NCI-H1694 treated with DMSO at 0.1 percent for 48 hours (cell line): Measurements from ENCODE around the gene LATS2.
"Not testable (repeated sequence)": the region's sequence is repeated elsewhere in the genome, so short reads cannot be mapped to it uniquely, and the experiment has no call there.

Experiments used
- DNase-seq: peaks from one replicate; lab custom pipeline; 2025; lab: John Stamatoyannopoulos, UW

The LATS2 gene

DNA sequence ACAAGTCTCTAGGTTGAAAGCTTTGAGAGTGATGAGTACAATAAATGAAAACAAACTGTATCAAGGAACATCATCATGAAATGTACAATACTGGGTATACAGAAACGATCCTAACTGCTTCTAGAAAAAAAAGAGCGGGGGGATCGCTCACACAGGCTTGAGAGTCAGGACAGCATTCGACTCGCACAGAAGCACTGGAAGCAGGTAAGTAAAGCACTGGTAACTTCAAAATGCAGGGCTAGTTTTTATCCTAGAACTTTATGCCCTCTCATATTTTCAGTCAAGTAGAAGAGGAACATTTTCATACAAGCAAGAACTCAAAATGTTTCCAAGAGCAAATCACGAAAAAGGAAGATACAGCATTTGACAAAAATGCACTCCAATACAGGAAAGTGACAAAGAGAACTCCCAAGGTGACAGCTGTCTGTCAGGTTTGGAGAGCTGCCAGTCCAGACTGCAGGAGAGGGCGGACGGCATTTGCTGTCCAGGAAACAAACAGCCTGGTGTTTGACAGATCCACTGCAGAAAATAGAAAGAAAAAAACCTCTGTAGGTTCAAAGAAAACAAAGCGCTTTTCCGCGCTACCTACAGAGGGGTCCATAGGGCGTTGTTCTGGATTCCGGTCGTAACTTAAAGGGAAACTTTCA is 100.6 kb downstream of the LATS2 start:
- DNase-seq = peak; percentile 41

DNA sequence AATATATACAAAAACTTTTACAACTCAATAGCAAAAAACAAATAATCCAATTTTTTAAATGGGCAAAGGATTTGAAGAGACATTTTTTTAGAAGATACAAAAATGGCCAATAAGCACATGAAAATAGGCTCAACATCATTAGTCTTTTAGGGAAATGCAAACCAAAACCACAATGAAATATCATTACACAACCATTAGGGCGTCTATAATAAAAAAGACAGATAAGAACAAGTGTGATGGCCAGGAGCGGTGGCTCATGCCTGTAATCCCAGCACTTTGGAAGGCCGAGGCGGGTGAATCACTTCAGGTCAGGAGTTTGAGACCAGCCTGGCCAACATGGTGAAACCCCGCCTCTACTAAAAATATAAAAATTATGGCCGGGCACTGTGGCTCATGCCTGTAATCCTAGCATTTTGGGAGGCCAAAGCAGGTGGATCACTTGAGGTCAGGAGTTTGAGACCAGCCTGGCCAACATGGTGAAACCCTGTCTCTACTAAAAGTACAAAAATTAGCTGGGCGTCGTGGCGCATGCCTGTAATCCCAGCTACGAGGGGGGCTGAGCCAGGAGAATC is 104.3 kb downstream of the LATS2 start:
- not testable (repeated sequence) for DNase-seq

DNA sequence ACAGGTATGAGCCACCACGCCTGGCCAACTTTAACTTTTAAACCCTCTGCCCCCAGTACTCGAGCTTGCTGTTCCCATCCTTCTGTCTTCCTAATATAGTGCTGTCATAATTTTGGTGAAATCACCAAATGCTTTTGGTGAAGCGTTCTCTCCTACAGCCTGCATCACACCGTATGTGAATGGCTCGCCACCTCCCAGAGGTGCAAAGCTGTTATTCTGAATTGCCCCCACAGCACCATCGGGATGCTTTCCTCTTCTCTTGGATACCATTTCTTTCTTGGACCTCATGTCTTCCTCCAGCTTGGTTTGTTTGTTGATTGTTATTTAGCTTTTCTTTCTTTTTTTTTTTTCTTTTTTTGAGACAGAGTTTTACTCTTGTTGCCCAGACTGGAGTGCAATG is 105.9 kb downstream of the LATS2 start:
- DNase-seq = no peak

DNA sequence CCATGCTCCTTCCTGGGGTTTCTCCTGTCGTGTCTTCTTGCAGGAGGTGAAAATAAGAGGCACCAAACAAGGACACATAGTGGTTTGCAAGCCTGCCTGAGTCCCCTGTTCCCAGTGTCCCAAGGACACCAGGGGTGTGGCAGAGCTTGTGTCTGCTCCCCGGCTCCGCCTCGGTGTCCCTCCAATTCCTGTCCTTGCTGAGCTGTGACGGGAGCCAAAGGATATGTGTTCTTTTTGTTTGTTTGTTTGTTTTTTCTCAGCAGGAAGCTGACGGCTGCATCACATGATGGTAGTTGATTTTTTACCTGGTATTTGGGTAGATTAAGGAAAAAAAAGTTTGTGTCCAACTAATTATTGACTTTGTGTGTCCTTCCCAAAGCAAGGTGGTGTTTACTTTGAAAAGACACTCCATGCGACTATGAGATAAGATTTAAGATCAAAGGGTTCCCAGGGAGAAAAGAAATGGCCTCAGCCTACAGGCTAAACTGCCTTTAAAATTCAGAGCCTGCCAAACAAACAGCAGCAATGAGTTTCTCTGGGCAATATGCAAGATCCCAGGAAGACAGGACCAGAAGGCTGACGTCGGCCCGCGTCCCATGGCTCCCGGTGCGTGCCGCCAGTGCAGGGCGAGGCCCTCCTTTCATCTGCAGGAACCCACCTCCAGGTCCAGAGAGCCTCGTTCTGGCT is 108.0 kb downstream of the LATS2 start:
- DNase-seq = no peak

DNA sequence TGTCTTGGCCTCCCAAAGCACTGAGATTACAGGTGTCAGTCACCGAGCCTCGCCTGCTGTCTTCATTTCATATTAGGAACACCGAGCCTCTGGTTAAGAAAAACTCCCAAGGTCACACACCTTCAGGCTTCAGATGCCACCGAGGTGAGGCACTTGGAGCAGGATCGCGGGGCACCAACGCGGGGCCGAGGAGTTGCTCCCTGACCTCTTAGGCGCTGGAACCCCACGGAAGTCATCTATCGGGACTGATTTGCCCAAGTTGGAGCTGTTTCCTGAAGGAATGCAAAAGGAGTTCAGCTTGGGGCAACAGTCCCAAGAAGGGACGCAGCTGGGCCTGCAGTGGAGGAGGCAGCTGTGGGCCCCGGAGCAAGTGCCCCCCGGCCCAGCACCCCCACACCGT is 108.5 kb downstream of the LATS2 start:
- DNase-seq = no peak

DNA sequence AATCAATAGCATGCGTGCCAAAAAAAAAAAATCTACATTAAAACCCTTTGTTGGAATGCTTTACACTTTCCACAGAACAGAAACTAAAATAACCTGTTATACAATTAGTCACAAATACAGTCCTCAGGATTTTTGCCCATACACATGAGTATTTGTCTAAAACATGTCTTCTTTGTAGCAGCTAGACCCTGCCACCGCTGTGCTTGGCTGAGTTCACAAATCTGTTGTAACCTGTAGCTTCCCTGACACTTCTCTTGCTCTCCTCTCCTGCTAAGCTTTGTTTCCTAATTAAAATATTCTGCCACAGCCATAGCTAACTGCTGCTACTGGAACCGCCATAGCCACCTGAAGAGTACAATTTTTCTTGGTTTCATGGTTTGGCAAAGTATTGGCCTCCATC is 113.4 kb downstream of the LATS2 start:
- not testable (repeated sequence) for DNase-seq

DNA sequence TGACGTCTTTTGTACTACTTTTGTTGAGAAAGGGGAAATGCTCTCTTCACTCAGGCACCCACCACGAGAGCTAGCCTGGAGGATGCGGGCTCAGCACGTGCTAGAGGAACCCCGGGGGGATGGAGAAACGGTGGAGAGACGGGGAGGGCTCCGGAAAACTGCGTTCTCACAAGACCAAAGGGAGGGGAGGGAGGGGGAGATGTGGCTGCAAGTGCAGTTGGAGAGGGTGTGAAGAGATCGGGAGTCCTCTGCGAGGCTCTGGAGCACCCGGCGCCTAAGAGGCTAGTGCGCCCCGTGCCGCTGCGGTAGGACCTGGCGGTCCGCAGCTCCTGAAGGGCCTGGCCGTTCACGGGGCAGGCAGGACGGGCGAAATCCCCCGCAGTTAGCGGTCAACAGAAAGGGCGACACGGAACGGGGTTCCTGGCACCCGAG is 115.4 kb downstream of the LATS2 start:
- DNase-seq = no peak

DNA sequence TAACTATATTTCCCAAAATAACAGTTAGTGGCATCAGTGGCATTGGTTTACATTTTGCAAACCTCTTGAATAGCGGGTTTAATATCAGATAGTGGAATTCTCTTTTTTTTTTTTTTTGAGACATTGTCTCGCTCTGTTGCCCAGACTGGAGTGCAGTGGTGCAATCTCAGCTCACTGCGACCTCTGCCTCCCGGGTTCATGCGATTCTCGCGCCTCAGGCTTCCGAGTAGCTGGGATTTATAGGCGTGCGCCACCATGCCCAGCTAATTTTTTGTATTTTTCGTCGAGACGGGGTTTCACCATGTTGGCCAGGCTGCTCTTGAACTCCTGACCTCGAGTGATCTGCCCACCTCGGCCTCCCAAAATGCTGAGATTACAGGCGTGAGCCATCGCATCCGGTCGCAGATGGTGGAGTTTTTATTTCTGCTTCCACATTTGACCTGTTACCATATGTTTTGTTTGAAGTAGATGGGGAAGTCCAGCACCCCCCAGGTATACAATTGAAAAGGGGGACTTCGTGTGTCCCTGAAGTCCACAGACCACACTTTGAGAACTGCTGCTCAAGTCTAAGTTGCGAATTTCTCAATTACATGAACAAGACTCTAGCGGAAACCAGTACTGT is 118.3 kb downstream of the LATS2 start:
- no peak for DNase-seq

DNA sequence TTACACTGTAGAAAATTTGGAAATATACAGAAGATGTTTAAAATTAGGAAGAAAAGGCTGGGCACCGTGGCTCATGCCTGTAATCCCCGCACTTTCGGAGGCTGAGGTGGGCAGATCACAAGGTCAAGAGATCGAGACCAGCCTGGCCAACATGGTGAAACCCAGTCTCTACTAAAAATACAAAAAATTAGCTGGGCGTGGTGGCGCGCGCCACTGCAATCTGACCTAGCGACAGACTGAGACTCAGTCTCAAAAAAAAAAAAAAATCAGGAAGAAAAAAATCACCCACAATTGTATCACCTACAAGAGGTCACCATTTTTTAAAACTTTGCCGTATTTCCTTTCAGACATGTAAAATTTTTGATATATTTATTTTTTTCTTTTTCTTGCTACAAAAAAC is 120.9 kb downstream of the LATS2 start:
- DNase-seq = not testable (repeated sequence)

DNA sequence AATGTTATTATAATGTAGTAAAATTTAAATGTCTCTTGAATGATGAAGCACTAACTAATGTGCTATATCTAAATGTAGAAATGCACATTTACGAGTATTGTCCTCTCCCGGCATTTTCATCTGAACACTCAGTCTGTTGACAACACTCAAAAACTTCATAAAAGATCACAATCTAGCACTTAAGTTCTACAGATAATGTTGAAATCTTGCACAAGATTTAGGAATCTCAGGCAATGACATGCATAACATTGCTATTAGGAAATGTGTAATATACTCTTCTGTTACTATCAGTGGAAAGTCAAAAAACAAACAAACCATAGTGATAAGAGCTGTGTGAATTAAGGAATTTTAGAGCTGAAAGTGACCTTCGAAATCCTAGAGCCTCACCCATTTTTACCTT is 121.3 kb downstream of the LATS2 start:
- no peak for DNase-seq

DNA sequence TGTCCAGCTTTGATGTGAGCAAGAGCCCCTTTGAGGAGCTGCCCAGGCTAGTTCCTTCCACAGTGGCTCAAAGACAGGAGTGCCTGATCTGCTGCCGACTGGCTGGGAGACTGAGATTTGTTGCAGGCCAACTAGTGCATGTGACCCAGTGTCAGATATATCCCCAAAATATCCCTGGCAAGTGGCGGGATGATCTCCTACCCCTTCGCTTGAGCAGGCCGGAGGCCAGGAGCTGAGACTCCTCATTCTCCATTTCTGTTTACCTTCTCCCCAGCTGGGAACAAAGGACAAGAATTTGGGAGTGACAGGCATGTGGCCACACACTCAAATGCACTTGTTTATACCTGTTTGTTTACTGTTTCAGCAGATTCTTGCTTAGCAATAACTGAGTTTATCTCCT is 121.7 kb downstream of the LATS2 start:
- DNase-seq = no peak

DNA sequence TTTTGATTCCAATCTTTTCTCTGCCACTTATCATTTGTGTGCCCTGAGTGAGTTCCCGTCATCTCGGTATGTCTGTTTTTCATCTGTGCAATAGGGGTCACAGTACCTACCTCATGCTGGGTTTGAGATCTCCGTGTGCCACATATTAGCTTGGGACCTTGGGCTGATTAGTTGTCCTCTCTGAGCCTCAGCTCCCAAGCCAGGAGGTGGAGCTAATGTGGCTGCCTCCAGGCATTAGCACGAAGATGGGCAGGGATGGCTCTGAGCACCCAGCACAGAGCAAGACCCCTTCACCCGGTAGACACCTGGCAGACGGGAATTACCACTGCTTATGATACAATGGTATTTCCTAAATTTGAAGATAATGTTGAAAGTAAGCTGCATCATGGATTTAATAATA is 123.1 kb downstream of the LATS2 start:
- DNase-seq = no peak

DNA sequence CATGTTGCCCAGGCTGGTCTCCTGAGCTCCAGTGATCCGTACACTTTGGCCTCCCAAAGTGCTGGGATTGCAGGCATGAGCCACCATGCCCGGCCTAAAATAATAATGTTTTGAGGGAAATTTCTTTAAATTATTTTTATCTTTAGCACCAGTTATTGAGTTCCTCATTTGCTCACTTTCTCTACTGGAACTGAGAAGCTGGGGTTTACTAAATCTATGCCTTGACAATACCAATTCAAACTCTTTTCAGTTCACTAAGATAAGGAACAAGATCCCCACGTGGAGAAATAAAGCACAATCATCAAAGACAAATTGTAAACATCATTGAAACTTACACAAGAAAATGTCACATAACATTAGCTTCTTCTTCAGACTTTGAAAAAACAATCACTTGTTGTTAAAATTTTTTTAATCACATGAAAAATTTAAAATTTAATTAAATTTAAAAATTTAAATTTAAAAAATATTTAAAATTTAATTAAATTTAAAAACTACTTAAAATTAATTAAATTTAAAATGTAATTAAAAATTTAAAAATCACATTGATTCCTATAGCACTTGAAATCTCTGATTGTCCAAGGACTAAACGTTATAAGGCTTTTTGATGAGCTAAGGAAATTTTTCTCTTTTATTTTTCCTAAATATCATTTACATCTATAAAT is 133.7 kb downstream of the LATS2 start:
- DNase-seq = no peak

DNA sequence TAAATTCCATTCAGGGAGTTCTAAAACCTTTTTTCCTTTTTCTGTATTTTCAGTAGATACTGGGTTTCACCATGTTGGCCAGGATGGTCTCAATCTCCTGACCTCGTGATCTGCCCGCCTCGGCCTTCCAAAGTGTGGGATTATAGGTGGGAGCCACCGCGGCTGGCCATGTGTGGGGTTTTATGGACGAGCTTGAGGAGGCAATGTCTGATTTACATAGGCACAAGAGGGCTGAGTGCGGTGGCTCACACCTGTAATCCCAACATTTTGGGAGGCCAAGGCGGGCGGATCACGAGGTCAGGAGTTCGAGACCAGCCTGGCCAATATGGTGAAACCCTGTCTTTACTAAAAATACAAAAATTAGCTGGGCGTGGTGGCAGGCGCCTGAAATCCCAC is 136.0 kb downstream of the LATS2 start:
- DNase-seq = not testable (repeated sequence)

DNA sequence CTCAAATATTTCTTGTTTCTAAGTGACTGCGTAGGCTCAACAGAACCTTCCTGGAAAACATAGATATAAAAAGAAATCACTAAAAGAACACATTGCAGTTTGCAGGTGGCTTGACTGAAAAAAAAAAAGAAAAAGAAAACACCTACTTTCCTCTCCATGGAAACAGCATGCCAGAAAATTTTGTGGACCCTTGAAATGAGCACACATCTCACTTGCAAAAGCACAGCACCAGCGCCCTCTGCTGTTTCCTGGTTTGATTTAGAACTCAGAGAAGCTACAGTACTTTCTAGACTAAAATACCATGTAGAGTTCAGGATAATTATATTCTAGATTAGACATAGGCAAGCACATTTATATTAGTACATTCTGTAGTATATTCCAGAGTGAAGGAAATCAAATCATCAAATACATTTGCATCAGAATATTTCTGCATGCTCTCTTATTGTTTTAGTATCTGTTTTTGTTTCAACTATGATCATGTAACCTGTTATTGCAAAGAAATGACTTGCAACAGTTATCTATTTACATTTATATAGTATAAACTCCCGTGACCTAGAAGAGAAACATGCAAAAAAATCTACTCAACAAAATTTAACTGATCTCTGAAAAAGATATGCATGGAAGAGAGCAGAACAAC is 136.5 kb downstream of the LATS2 start:
- peak; percentile 72 for DNase-seq

DNA sequence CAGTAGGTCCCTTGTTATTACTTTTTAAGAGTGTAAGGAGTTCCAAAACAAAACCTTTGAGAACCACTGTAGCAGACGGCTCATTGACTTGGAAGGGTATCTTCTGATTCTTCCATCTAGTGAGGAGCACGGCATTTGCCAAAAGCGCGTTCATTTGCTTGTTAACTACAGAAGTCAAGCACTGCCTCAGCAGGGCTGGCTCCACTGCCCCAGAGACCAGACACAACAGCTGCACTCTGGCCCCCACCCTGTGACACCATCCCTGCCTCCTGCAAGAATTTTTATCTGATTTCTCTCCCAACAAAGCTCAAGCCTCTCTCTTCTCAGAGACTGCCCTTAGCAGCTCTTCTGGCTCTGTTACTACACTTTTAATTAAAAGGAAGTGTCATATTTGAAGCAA is 138.1 kb downstream of the LATS2 start:
- DNase-seq = no peak
